RWPE2 (cell line): Measurements from ENCODE around the gene CPT1A.

Source experiments
- ATAC-seq: fragments of 200-7000 bp; cut with Tn5 transposase; 3 replicates; pipeline ENCODE4 v1.9.1; 2021; ENCODE audit warnings: low read depth
- DNase-seq: peaks from one replicate; pipeline ENCODE4 v3.0.0-alpha.2; 2020; ENCODE audit warnings: low spot score
- H3K27ac ChIP-seq: fragments of 450-650 bp; 2 replicates; pipeline ENCODE4 v1.5.1; 2017; ENCODE audit warnings: mild to moderate bottlenecking; ENCODE audit not compliant: poor library complexity, severe bottlenecking
- H3K27me3 ChIP-seq: fragments of 250-450 bp; sonication (Bioruptor Pico); 2 replicates; pipeline ENCODE4 v1.5.1; 2021; ENCODE audit warnings: mild to moderate bottlenecking, moderate library complexity; ENCODE audit not compliant: insufficient read depth, poor library complexity, severe bottlenecking
- H3K36me3 ChIP-seq: fragments of 250-450 bp; sonication (Bioruptor Pico); 2 replicates; pipeline ENCODE4 v1.5.1; 2020; ENCODE audit warnings: low read depth, mild to moderate bottlenecking, moderate library complexity
- H3K4me1 ChIP-seq: fragments of 250-450 bp; sonication (Bioruptor Pico); 2 replicates; pipeline ENCODE4 v1.5.1; 2021; ENCODE audit warnings: mild to moderate bottlenecking, moderate library complexity; ENCODE audit not compliant: insufficient read depth, poor library complexity, severe bottlenecking
- H3K4me3 ChIP-seq: fragments of 250-450 bp; sonication (Bioruptor Pico); 2 replicates; pipeline ENCODE4 v1.5.1; 2021; ENCODE audit warnings: mild to moderate bottlenecking, moderate library complexity; ENCODE audit not compliant: severe bottlenecking
- H3K9me3 ChIP-seq: fragments of 250-450 bp; sonication (Bioruptor Pico); 2 replicates; pipeline ENCODE4 v1.5.1; 2021; ENCODE audit warnings: mild to moderate bottlenecking, moderate library complexity; ENCODE audit not compliant: severe bottlenecking
- CTCF ChIP-seq: fragments of 450-650 bp; IDR thresholded peaks from one replicate; pipeline ENCODE4 v1.5.1; 2017; ENCODE audit warnings: mild to moderate bottlenecking, moderate library complexity; ENCODE audit not compliant: poor library complexity, severe bottlenecking

CPT1A gene

GRCh38 chr11:68776442-68777235 lies 65.1 kb downstream of the CPT1A start:
- H3K27me3 ChIP-seq = no peaks in the 10 kb centered on the region
- H3K4me3 ChIP-seq = no peak overlapping the region
- peaks cover 80% of the 10 kb centered on the region for H3K36me3 ChIP-seq
- H3K9me3 ChIP-seq = no peaks in the 10 kb centered on the region
- no peak for ATAC-seq
- H3K4me1 ChIP-seq = no peaks in the 10 kb centered on the region
- H3K27ac ChIP-seq = no peak overlapping the region
- TF ChIP-seq CTCF = no peak
- no peak for DNase-seq

GRCh38 chr11:68775951-68776388 lies 65.7 kb downstream of the CPT1A start:
- no peaks in the 10 kb centered on the region for H3K27me3 ChIP-seq
- H3K4me3 ChIP-seq = no peak overlapping the region
- no peak overlapping the region for H3K27ac ChIP-seq
- H3K9me3 ChIP-seq = no peaks in the 10 kb centered on the region
- no peak for TF ChIP-seq CTCF
- peaks cover 79% of the 10 kb centered on the region for H3K36me3 ChIP-seq
- no peaks in the 10 kb centered on the region for H3K4me1 ChIP-seq
- DNase-seq = no peak
- no peak for ATAC-seq

GRCh38 chr11:68774194-68774585 lies 67.5 kb downstream of the CPT1A start:
- ATAC-seq (no peak), DNase-seq (no peak)
- Histone ChIP-seq H3K9me3 (no peaks in the 10 kb centered on the region), H3K36me3 (peaks cover 67% of the 10 kb centered on the region), H3K4me3 (no peak overlapping the region), H3K27me3 (no peaks in the 10 kb centered on the region), H3K4me1 (no peaks in the 10 kb centered on the region), H3K27ac (no peak overlapping the region)
- TF ChIP-seq CTCF = no peak

- no peaks in the 10 kb centered on the region for H3K9me3 ChIP-seq
- H3K36me3 ChIP-seq = peaks cover 67% of the 10 kb centered on the region
- no peak for TF ChIP-seq CTCF
- no peaks in the 10 kb centered on the region for H3K4me1 ChIP-seq
- H3K4me3 ChIP-seq = no peak overlapping the region
- ATAC-seq (no peak), DNase-seq (no peak)
- no peaks in the 10 kb centered on the region for H3K27me3 ChIP-seq
- H3K27ac ChIP-seq = no peak overlapping the region
Measured at GRCh38 chr11:68773521-68774193, 68.1 kb downstream of the CPT1A start.

GRCh38 chr11:68772936-68773335 lies 68.8 kb downstream of the CPT1A start:
- ATAC-seq (no peak), DNase-seq (no peak)
- no peaks in the 10 kb centered on the region for H3K4me1 ChIP-seq
- TF ChIP-seq CTCF = no peak
- H3K27me3 ChIP-seq = no peaks in the 10 kb centered on the region
- no peaks in the 10 kb centered on the region for H3K9me3 ChIP-seq
- no peak overlapping the region for H3K4me3 ChIP-seq
- H3K27ac ChIP-seq = no peak overlapping the region
- peaks cover 69% of the 10 kb centered on the region for H3K36me3 ChIP-seq
